Neuronal stem cell (in vitro differentiated cells): ENCODE measurements around the gene RELL2.

Experiments used
- DNase-seq: peaks from one replicate; pipeline ENCODE4 v3.0.0-alpha.2; 2013; ENCODE audit warnings: low spot score
- H2AFZ ChIP-seq: one replicate; pipeline ENCODE4 v1.6.1; 2013; ENCODE audit warnings: mild to moderate bottlenecking, low read length, inconsistent platforms
- H2AK5ac ChIP-seq: 2 replicates; pipeline ENCODE4 v1.6.1; 2013; ENCODE audit warnings: low read depth, mild to moderate bottlenecking, inconsistent platforms, low read length, moderate library complexity, mixed read lengths
- H2BK120ac ChIP-seq: 2 replicates; pipeline ENCODE4 v1.6.1; 2013; ENCODE audit warnings: low read depth, mild to moderate bottlenecking, inconsistent platforms, low read length, moderate library complexity, mixed read lengths
- H2BK12ac ChIP-seq: one replicate; pipeline ENCODE4 v1.6.1; 2013; ENCODE audit warnings: low read length, inconsistent platforms
- H2BK15ac ChIP-seq: 2 replicates; pipeline ENCODE4 v1.6.1; 2013; ENCODE audit warnings: mild to moderate bottlenecking, low read length, inconsistent platforms, mixed read lengths
- H2BK5ac ChIP-seq: one replicate; pipeline ENCODE4 v1.6.1; 2013; ENCODE audit warnings: inconsistent platforms, mild to moderate bottlenecking, low read length, moderate library complexity
- H3K14ac ChIP-seq: one replicate; pipeline ENCODE4 v1.6.1; 2013; ENCODE audit warnings: low read length, inconsistent platforms
- H3K18ac ChIP-seq: 2 replicates; pipeline ENCODE4 v1.6.1; 2013; ENCODE audit warnings: low read length, inconsistent platforms
- H3K23ac ChIP-seq: 2 replicates; pipeline ENCODE4 v1.6.1; 2013; ENCODE audit warnings: low read depth, mild to moderate bottlenecking, mixed read lengths, low read length, inconsistent platforms; ENCODE audit not compliant: poor library complexity
- H3K27ac ChIP-seq: replicated peaks from 3 replicates; pipeline ENCODE4 v1.5.1; 2013; ENCODE audit warnings: low read length, inconsistent platforms
- H3K27me3 ChIP-seq, 3 experiments: 2 replicates each; pipeline ENCODE4 v1.6.1; 2013; ENCODE audit warnings: low read length in 3 of 3, mild to moderate bottlenecking in 2 of 3, inconsistent platforms in 1 of 3, low read depth in 1 of 3, mixed read lengths in 1 of 3, moderate library complexity in 1 of 3; ENCODE audit not compliant: control insufficient read depth in 3 of 3, insufficient read depth in 3 of 3
- H3K36me3 ChIP-seq, 2 donors: replicated peaks in 1 of 2; 2 replicates each; pipeline ENCODE4 v1.6.1; 2013; ENCODE audit warnings: low read length in 2 of 2; ENCODE audit not compliant: control insufficient read depth in 2 of 2, insufficient read depth in 2 of 2
- H3K4ac ChIP-seq: 2 replicates; pipeline ENCODE4 v1.6.1; 2013; ENCODE audit warnings: inconsistent platforms, mild to moderate bottlenecking, low read length, moderate library complexity
- H3K4me1 ChIP-seq, 2 donors: 1 replicate in 1 of 2; 2 replicates in 1 of 2; pipeline ENCODE4 v1.6.1; 2013; ENCODE audit warnings: low read length in 2 of 2, low read depth in 1 of 2; ENCODE audit not compliant: control insufficient read depth in 2 of 2, insufficient read depth in 1 of 2
- H3K4me2 ChIP-seq: one replicate; pipeline ENCODE4 v1.6.1; 2013; ENCODE audit warnings: mild to moderate bottlenecking, low read length, inconsistent platforms; ENCODE audit not compliant: insufficient read depth, poor library complexity, severe bottlenecking
- H3K4me3 ChIP-seq, 2 donors: 2 replicates each; pipeline ENCODE4 v1.5.1; 2013; ENCODE audit warnings: low read length in 2 of 2, mild to moderate bottlenecking in 2 of 2, inconsistent platforms in 1 of 2, moderate library complexity in 1 of 2
- H3K79me1 ChIP-seq: one replicate; pipeline ENCODE4 v1.6.1; 2013; ENCODE audit warnings: low read depth, mild to moderate bottlenecking, inconsistent platforms, low read length, moderate library complexity
- H3K9ac ChIP-seq: one replicate; pipeline ENCODE4 v1.6.1; 2013; ENCODE audit warnings: mild to moderate bottlenecking, low read depth, low read length, inconsistent platforms; ENCODE audit not compliant: poor library complexity
- H3K9me3 ChIP-seq, 2 donors: replicated peaks in 1 of 2; 2 replicates each; pipeline versions ENCODE3 to v1.6.1; 2013; ENCODE audit warnings: low read length in 2 of 2, mild to moderate bottlenecking in 2 of 2, inconsistent platforms in 1 of 2, low read depth in 1 of 2, mixed read lengths in 1 of 2, moderate library complexity in 1 of 2; ENCODE audit not compliant: control insufficient read depth in 2 of 2, insufficient read depth in 1 of 2
- H4K8ac ChIP-seq: one replicate; pipeline ENCODE4 v1.6.1; 2013; ENCODE audit warnings: low read depth, mild to moderate bottlenecking, inconsistent platforms, low read length, moderate library complexity
- H4K91ac ChIP-seq: one replicate; pipeline ENCODE4 v1.6.1; 2013; ENCODE audit warnings: low read length, low read depth, mild to moderate bottlenecking, inconsistent platforms; ENCODE audit not compliant: poor library complexity
- WGBS, 2 donors: extraction: QIAGEN DNeasy Blood & Tissue Kit; methylation state at CpG; one replicate each; pipeline ENCODE4 v1.1.7; 2013; ENCODE audit warnings: missing lambda C conversion rate in 2 of 2, mixed read lengths in 1 of 2; ENCODE audit not compliant: insufficient read length in 2 of 2, insufficient replicate concordance in 1 of 2; ENCODE audit errors: extremely low coverage in 2 of 2; 5-methylcytosine and 5-hydroxymethylcytosine counted together

The RELL2 gene

GRCh38 chr5:141668601-141669265, 31.9 kb downstream of the RELL2 start:
- peak overlapping the region; percentile 61 for H2AK5ac ChIP-seq
- no peak for DNase-seq
- H3K4me3 ChIP-seq = no peak overlapping the region
- no CpG with 5 or more reads among the region's 8 CpGs for WGBS, 2 donors
- no peak overlapping the region for H4K8ac ChIP-seq
- no peak overlapping the region for H2BK5ac ChIP-seq
- no peaks in the 10 kb centered on the region for H3K27me3 ChIP-seq
- H3K4me2 ChIP-seq = no peak overlapping the region
- H2BK120ac ChIP-seq = no peak overlapping the region
- no peak overlapping the region for H2AFZ ChIP-seq
- H4K91ac ChIP-seq = no peak overlapping the region
- no peak overlapping the region for H3K18ac ChIP-seq
- H2BK15ac ChIP-seq = no peak overlapping the region
- H3K14ac ChIP-seq = no peak overlapping the region
- peaks cover 15 to 53% of the 10 kb centered on the region in 2 donors for H3K36me3 ChIP-seq
- H3K4me1 ChIP-seq = peaks cover 5 to 9% of the 10 kb centered on the region in 2 donors
- no peaks in the 10 kb centered on the region for H3K79me1 ChIP-seq
- peak overlapping the region; percentile 12 for H3K9ac ChIP-seq
- H2BK12ac ChIP-seq = no peak overlapping the region
- no peak overlapping the region for H3K27ac ChIP-seq
- no peak overlapping the region for H3K23ac ChIP-seq
- H3K4ac ChIP-seq = no peak overlapping the region
- H3K9me3 ChIP-seq = no peaks in the 10 kb centered on the region

GRCh38 chr5:141669520-141669919, 32.7 kb downstream of the RELL2 start:
- H3K4me3 ChIP-seq = no peak overlapping the region
- no peak overlapping the region for H2BK12ac ChIP-seq
- H3K9me3 ChIP-seq = no peaks in the 10 kb centered on the region
- no peak overlapping the region for H3K18ac ChIP-seq
- no peak overlapping the region for H4K91ac ChIP-seq
- H2BK120ac ChIP-seq = no peak overlapping the region
- no CpG with 5 or more reads among the region's 4 CpGs for WGBS, 2 donors
- no peak for DNase-seq
- H3K27ac ChIP-seq = no peak overlapping the region
- H3K23ac ChIP-seq = no peak overlapping the region
- peaks cover 10 to 50% of the 10 kb centered on the region in 2 donors for H3K36me3 ChIP-seq
- H3K4ac ChIP-seq = no peak overlapping the region
- H3K14ac ChIP-seq = no peak overlapping the region
- no peak overlapping the region for H2BK5ac ChIP-seq
- H3K79me1 ChIP-seq = no peaks in the 10 kb centered on the region
- peaks cover 5 to 11% of the 10 kb centered on the region in 2 donors for H3K4me1 ChIP-seq
- no peak overlapping the region for H2AK5ac ChIP-seq
- no peak overlapping the region for H2BK15ac ChIP-seq
- no peak overlapping the region for H2AFZ ChIP-seq
- H3K4me2 ChIP-seq = no peak overlapping the region
- no peak overlapping the region for H3K9ac ChIP-seq
- H4K8ac ChIP-seq = no peak overlapping the region
- no peaks in the 10 kb centered on the region for H3K27me3 ChIP-seq

GRCh38 chr5:141672071-141672840, 35.5 kb downstream of the RELL2 start:
- Histone ChIP-seq H3K27me3 (no peaks in the 10 kb centered on the region), H3K36me3 (peaks cover 10 to 59% of the 10 kb centered on the region in 2 donors), H2BK5ac (no peak overlapping the region), H2BK120ac (no peak overlapping the region), H3K4me3 (no peak overlapping the region), H3K23ac (no peak overlapping the region), H4K91ac (no peak overlapping the region), H2BK12ac (no peak overlapping the region), H2AFZ (peak overlapping the region; percentile 72), H3K4me1 (peaks cover 8 to 16% of the 10 kb centered on the region in 2 donors), H3K4me2 (no peak overlapping the region), H3K18ac (no peak overlapping the region), H4K8ac (no peak overlapping the region), H3K4ac (no peak overlapping the region), H3K27ac (no peak overlapping the region), H3K14ac (no peak overlapping the region), H2AK5ac (no peak overlapping the region), H2BK15ac (no peak overlapping the region), H3K9me3 (no peaks in the 10 kb centered on the region), H3K9ac (peak overlapping the region; percentile 24), H3K79me1 (no peaks in the 10 kb centered on the region)
- no peak for DNase-seq
- WGBS, 2 donors = no CpG with 5 or more reads among the region's 23 CpGs
